ENCODE data around the gene POLR3GL.

Gene POLR3GL

DNA sequence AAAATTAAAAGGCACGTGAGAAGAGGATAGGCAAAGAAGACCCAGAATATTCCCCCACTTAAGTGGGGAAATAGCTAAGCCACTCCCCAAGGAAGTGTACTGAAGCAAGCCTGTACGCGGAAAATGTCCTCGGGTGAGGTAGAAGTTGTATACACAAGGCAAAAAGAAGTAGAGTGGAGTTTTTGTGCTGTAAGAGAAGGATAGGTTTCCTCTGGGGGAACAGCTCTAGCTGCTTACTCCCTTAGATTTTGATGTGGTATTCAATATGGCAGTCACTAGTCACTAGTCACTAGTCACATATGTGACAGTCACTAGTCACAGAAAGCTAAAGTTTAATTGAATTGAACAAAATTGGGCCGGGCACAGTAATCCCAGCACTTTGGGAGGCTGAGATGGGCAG, 24.3 kb downstream of the POLR3GL start:
- DNase-seq (ENCODE audit: insufficient read length, low spot score) (no peak), FAIRE-seq (no peak)
- TF ChIP-seq POU2F2 (IDR thresholded peaks at IDR 0.05; ENCODE audit: low read depth, low read length) (no peak), SPI1 (IDR thresholded peaks at IDR 0.05; ENCODE audit: low read depth, low read length) (no peak), POLR2A (IDR thresholded peaks at IDR 0.05; ENCODE audit: low read depth, low read length) (no peak), POLR2AphosphoS5 (IDR thresholded peaks at IDR 0.05; ENCODE audit: low read depth, low read length) (no peak), TAF1 (IDR thresholded peaks at IDR 0.05; ENCODE audit: low read depth, low read length) (no peak), PAX5 (IDR thresholded peaks at IDR 0.05; ENCODE audit: insufficient read depth, low read length, severe bottlenecking) (no peak)

- DNase-seq (ENCODE audit: insufficient read length, low spot score) (no peak), FAIRE-seq (no peak)
- TF ChIP-seq POU2F2 (IDR thresholded peaks at IDR 0.05; ENCODE audit: low read depth, low read length) (no peak), POLR2A (IDR thresholded peaks at IDR 0.05; ENCODE audit: low read depth, low read length) (peak; percentile 25; the same call in 1 of the 2 replicates), POLR2AphosphoS5 (IDR thresholded peaks at IDR 0.05; ENCODE audit: low read depth, low read length) (0 out of 2 replicates have a peak, but pooled peaks have one; percentile 38), SPI1 (IDR thresholded peaks at IDR 0.05; ENCODE audit: low read depth, low read length) (no peak)
Observed at GRCh38 chr1:145990249-145990855, 25.9 kb downstream of the POLR3GL start.

GRCh38 chr1:145991735-145992412, 27.4 kb downstream of the POLR3GL start:
- FAIRE-seq (no peak), DNase-seq (ENCODE audit: insufficient read length, low spot score) (no peak)
- TF ChIP-seq PAX5 (IDR thresholded peaks at IDR 0.05; ENCODE audit: insufficient read depth, low read length, severe bottlenecking) (no peak), POLR2AphosphoS5 (IDR thresholded peaks at IDR 0.05; ENCODE audit: low read depth, low read length) (peak; percentile 99), POLR2A (IDR thresholded peaks at IDR 0.05; ENCODE audit: low read depth, low read length) (peak; percentile 98), POU2F2 (IDR thresholded peaks at IDR 0.05; ENCODE audit: low read depth, low read length) (0 out of 2 replicates have a peak, but pooled peaks have one; percentile 12), SPI1 (IDR thresholded peaks at IDR 0.05; ENCODE audit: low read depth, low read length) (peak; percentile 21; the same call in 1 of the 2 replicates)

GRCh38 chr1:145992502-145992936, 28.0 kb downstream of the POLR3GL start:
- DNase-seq (ENCODE audit: insufficient read length, low spot score) (no peak), FAIRE-seq (no peak)
- no peak for TF ChIP-seq PAX5 (IDR thresholded peaks at IDR 0.05; ENCODE audit: insufficient read depth, low read length, severe bottlenecking)
- no peak for TF ChIP-seq POU2F2 (IDR thresholded peaks at IDR 0.05; ENCODE audit: low read depth, low read length)
- no peak for TF ChIP-seq TAF1 (IDR thresholded peaks at IDR 0.05; ENCODE audit: low read depth, low read length)
- TF ChIP-seq POLR2AphosphoS5 (IDR thresholded peaks at IDR 0.05; ENCODE audit: low read depth, low read length), result peak; percentile 57
- TF ChIP-seq SPI1 (IDR thresholded peaks at IDR 0.05; ENCODE audit: low read depth, low read length), result no peak
- TF ChIP-seq POLR2A (IDR thresholded peaks at IDR 0.05; ENCODE audit: low read depth, low read length), result peak; percentile 72

DNA sequence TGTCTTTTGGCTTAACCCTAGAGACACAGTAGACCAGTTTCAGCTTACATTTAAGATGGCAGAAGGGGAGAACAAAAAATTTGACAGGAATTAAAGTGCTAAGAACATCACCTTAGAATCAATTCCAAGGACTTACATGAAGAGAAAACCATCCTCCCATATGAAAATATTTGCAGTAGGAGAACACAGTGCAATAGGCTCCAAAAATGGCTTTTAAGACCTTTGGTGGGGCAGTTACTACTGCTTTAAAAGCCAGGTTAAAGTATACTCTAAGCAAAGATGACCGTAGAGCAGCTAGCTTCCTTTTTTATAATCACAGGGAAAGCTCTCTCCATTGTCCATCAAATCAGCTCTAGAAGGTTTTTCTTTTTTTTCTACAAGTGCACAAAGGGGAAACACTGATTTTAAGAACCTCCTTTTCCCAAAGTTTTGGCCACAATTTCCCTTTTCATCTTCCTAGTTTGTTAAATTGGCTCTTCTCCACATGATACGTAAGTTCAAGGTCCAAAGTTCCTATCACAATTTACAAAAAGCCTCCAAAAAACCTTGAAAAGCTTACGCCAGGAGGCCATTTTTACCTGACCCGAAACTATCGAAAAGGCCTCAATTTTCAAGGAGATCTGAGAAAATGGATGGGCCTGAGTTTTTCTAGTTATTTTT, 28.6 kb downstream of the POLR3GL start:
- TF ChIP-seq TAF1 (IDR thresholded peaks at IDR 0.05; ENCODE audit: low read depth, low read length), result no peak
- no peak for TF ChIP-seq PAX5 (IDR thresholded peaks at IDR 0.05; ENCODE audit: insufficient read depth, low read length, severe bottlenecking)
- no peak for TF ChIP-seq SPI1 (IDR thresholded peaks at IDR 0.05; ENCODE audit: low read depth, low read length)
- no peak for TF ChIP-seq POU2F2 (IDR thresholded peaks at IDR 0.05; ENCODE audit: low read depth, low read length)
- no peak for TF ChIP-seq POLR2A (IDR thresholded peaks at IDR 0.05; ENCODE audit: low read depth, low read length)
- no peak for TF ChIP-seq POLR2AphosphoS5 (IDR thresholded peaks at IDR 0.05; ENCODE audit: low read depth, low read length)
- FAIRE-seq, result no peak

GRCh38 chr1:145993618-145994390, 29.3 kb downstream of the POLR3GL start:
- FAIRE-seq, result no peak
- TF ChIP-seq TAF1 (IDR thresholded peaks at IDR 0.05; ENCODE audit: low read depth, low read length) (0 out of 2 replicates have a peak, but pooled peaks have one; percentile 25), POLR2AphosphoS5 (IDR thresholded peaks at IDR 0.05; ENCODE audit: low read depth, low read length) (peak; percentile 61; the same call in 1 of the 2 replicates), POLR2A (IDR thresholded peaks at IDR 0.05; ENCODE audit: low read depth, low read length) (no peak; the same call in 1 of the 2 replicates), SPI1 (IDR thresholded peaks at IDR 0.05; ENCODE audit: low read depth, low read length) (no peak), PAX5 (IDR thresholded peaks at IDR 0.05; ENCODE audit: insufficient read depth, low read length, severe bottlenecking) (no peak), POU2F2 (IDR thresholded peaks at IDR 0.05; ENCODE audit: low read depth, low read length) (no peak)
- no peak for DNase-seq (ENCODE audit: insufficient read length, low spot score)

More for the DNA sequence above, 28.6 kb downstream of the POLR3GL start:
- no peak for DNase-seq (ENCODE audit: insufficient read length, low spot score)

- FAIRE-seq (peak; percentile 61), DNase-seq (ENCODE audit: insufficient read length, low spot score) (no peak)
Observed at GRCh38 chr1:145994391-145995120, 30.1 kb downstream of the POLR3GL start.

DNA sequence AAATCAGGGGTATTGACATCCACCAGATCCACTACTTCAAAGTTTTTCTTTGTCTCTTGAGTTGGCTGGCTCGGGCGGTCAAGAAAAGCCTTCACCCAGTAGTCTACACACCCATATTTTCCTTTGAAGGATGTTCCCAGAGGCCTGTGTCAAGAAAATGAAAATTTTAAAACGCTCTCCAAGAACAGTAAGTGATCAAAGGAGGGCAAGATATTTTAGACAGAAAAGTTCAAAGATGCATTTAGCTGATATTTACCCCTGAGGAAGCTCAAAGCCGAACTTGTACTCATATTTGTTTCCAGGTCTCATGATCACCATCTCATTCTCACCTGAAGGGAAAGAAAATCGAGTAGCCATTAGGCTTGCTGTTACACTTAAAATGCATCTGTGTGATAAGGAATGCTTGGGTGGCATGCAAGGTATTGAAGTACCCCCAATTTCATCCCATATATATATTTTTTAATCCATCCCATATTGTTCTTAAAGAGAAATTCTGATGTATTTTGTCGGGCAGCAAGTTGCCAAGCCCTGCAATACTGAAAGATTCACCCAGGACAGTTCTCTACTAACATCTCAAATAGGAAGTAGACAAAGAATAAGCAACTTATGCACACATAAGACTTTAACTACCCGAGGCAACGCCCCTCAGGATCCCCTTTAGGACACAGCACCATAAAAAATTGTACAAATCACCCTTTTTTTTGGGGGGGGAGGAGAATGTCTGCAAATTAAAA, 30.8 kb downstream of the POLR3GL start:
- FAIRE-seq (no peak), DNase-seq (ENCODE audit: insufficient read length, low spot score) (no peak)
- TF ChIP-seq SPI1 (IDR thresholded peaks at IDR 0.05; ENCODE audit: low read depth, low read length), result no peak
- no peak for TF ChIP-seq TAF1 (IDR thresholded peaks at IDR 0.05; ENCODE audit: low read depth, low read length)
- no peak for TF ChIP-seq POLR2A (IDR thresholded peaks at IDR 0.05; ENCODE audit: low read depth, low read length)
- TF ChIP-seq POLR2AphosphoS5 (IDR thresholded peaks at IDR 0.05; ENCODE audit: low read depth, low read length), result no peak; the same call in 1 of the 2 replicates
- no peak for TF ChIP-seq PAX5 (IDR thresholded peaks at IDR 0.05; ENCODE audit: insufficient read depth, low read length, severe bottlenecking)

More at GRCh38 chr1:145994391-145995120, 30.1 kb downstream of the POLR3GL start:
- TF ChIP-seq POLR2AphosphoS5 (IDR thresholded peaks at IDR 0.05; ENCODE audit: low read depth, low read length), result peak; percentile 49; the same call in 1 of the 2 replicates
- no peak for TF ChIP-seq POU2F2 (IDR thresholded peaks at IDR 0.05; ENCODE audit: low read depth, low read length)
- TF ChIP-seq SPI1 (IDR thresholded peaks at IDR 0.05; ENCODE audit: low read depth, low read length), result peak; percentile 73
- peak; percentile 33 for TF ChIP-seq POLR2A (IDR thresholded peaks at IDR 0.05; ENCODE audit: low read depth, low read length)

Data from GM12891 (cell line).